H1 (cell line): ENCODE data around the gene MAP7. TPM values are rescaled to one million over a fixed set of nuclear protein-coding genes. Genes with fewer than 3 reads are reported as not detected.

Experiments used
- CTCF ChIA-PET: fragments of 300-600 bp; sonication (Branson Sonifier 250); formaldehyde crosslinking; loops from one replicate; lab custom pipeline; 2021; ENCODE audit not compliant: partially characterized antibody; lab: Charles Lee
- POLR2A ChIA-PET: fragments of 300-600 bp; sonication (Branson Sonifier 250); formaldehyde crosslinking; loops from one replicate; lab custom pipeline; 2021; ENCODE audit warnings: inconsistent platforms; ENCODE audit not compliant: partially characterized antibody; lab: Charles Lee
- DNase-seq, 2 experiments: peaks; one replicate each; pipeline versions ENCODE4 v3.0.0 to v3.0.0-alpha.2; 2010 to 2022; ENCODE audit warnings: low spot score in 2 of 2, low read depth in 1 of 2, mixed read lengths in 1 of 2
- FAIRE-seq: peaks from 2 replicates; lab custom pipeline; 2011; peaks lifted over from hg19 to GRCh38; lab: Jason Lieb, UNC
- H2AFZ ChIP-seq: 2 replicates; pipeline ENCODE4 v1.8.1; 2012; ENCODE audit warnings: low read length, inconsistent platforms
- H2AK5ac ChIP-seq: 2 replicates; pipeline ENCODE4 v1.6.1; 2013; ENCODE audit warnings: low read depth, low read length
- H2BK120ac ChIP-seq: replicated peaks from 2 replicates; pipeline ENCODE3; 2013; ENCODE audit warnings: low read depth, low read length, inconsistent platforms
- H2BK12ac ChIP-seq: 2 replicates; pipeline ENCODE4 v1.6.1; 2013; ENCODE audit warnings: low read depth, low read length
- H2BK15ac ChIP-seq: 2 replicates; pipeline ENCODE4 v1.6.1; 2013; ENCODE audit warnings: low read length
- H2BK20ac ChIP-seq: 2 replicates; pipeline ENCODE4 v1.6.1; 2013; ENCODE audit warnings: low read length
- H2BK5ac ChIP-seq: 2 replicates; pipeline ENCODE4 v1.6.1; 2013; ENCODE audit warnings: low read depth, low read length
- H3K14ac ChIP-seq: 2 replicates; pipeline ENCODE4 v1.6.1; 2013; ENCODE audit warnings: inconsistent platforms; ENCODE audit not compliant: insufficient read length
- H3K18ac ChIP-seq: 2 replicates; pipeline ENCODE4 v1.6.1; 2013; ENCODE audit warnings: low read length; ENCODE audit errors: extremely low read depth
- H3K23ac ChIP-seq: 2 replicates; pipeline ENCODE4 v1.6.1; 2013; ENCODE audit warnings: inconsistent platforms; ENCODE audit not compliant: insufficient read length
- H3K23me2 ChIP-seq: 2 replicates; pipeline ENCODE4 v1.6.1; 2013; ENCODE audit warnings: low read depth, low read length
- H3K27ac ChIP-seq: 2 replicates; pipeline ENCODE4 v1.6.1; 2011; ENCODE audit warnings: low read depth, low read length, inconsistent platforms
- H3K27me3 ChIP-seq, 4 experiments: replicated peaks in 1 of 4; 1 replicate in 1 of 4; 2 replicates in 3 of 4; pipeline versions ENCODE4 v1.6.1 to v1.8.1; 2011 to 2013; ENCODE audit warnings: low read length in 3 of 4, mild to moderate bottlenecking in 3 of 4, inconsistent platforms in 2 of 4, mixed read lengths in 2 of 4, moderate library complexity in 1 of 4; ENCODE audit not compliant: control insufficient read depth in 3 of 4, insufficient read depth in 3 of 4; ENCODE audit errors: extremely low read depth in 1 of 4
- H3K36me3 ChIP-seq, 4 experiments: 2 replicates each; pipeline versions ENCODE4 v1.6.1 to v1.8.1; 2011 to 2013; ENCODE audit warnings: mild to moderate bottlenecking in 4 of 4, low read length in 3 of 4, moderate library complexity in 2 of 4, control low read depth in 1 of 4, inconsistent platforms in 1 of 4; ENCODE audit not compliant: insufficient read depth in 4 of 4, control insufficient read depth in 2 of 4
- H3K4ac ChIP-seq: replicated peaks from 2 replicates; pipeline ENCODE3; 2013; ENCODE audit warnings: low read length, low read depth, mixed read lengths, inconsistent platforms; ENCODE audit not compliant: insufficient read length
- H3K4me1 ChIP-seq, 4 experiments: replicated peaks in 1 of 4; 1 replicate in 1 of 4; 2 replicates in 3 of 4; pipeline versions ENCODE4 v1.6.1 to v1.8.1; 2011 to 2013; ENCODE audit warnings: low read length in 3 of 4, inconsistent platforms in 2 of 4, mixed read lengths in 1 of 4; ENCODE audit not compliant: insufficient read depth in 4 of 4, control insufficient read depth in 3 of 4
- H3K4me2 ChIP-seq, 2 experiments: 2 replicates each; pipeline versions ENCODE4 v1.6.1 to v1.8.1; 2011 to 2013; ENCODE audit warnings: low read depth in 2 of 2, low read length in 2 of 2, control low read depth in 1 of 2, inconsistent platforms in 1 of 2, mild to moderate bottlenecking in 1 of 2; ENCODE audit not compliant: insufficient read depth in 1 of 2
- H3K4me3 ChIP-seq, 4 experiments: fragments of 200-600, 300-600 bp in 1 of 4; sonication (generic), shearing (Covaris generic), sonication (Bioruptor Twin) in 1 of 4; 2 replicates each; pipeline versions ENCODE4 v1.5.1 to v1.8.1; 2011 to 2016; ENCODE audit warnings: low read length in 4 of 4, low read depth in 3 of 4, control low read depth in 2 of 4, inconsistent platforms in 2 of 4, mild to moderate bottlenecking in 2 of 4, mixed read lengths in 1 of 4, moderate library complexity in 1 of 4; ENCODE audit not compliant: insufficient read depth in 2 of 4; ENCODE audit errors: extremely low read depth in 1 of 4
- H3K56ac ChIP-seq: replicated peaks from 2 replicates; pipeline ENCODE3; 2013; ENCODE audit warnings: low read depth, mild to moderate bottlenecking, mixed read lengths, low read length, inconsistent platforms; ENCODE audit not compliant: insufficient read length
- H3K79me1 ChIP-seq: 2 replicates; pipeline ENCODE4 v1.6.1; 2013; ENCODE audit warnings: low read depth, low read length, control low read depth
- H3K79me2 ChIP-seq, 2 experiments: 2 replicates each; pipeline versions ENCODE4 v1.6.1 to v1.8.1; 2012 to 2013; ENCODE audit warnings: low read length in 2 of 2, mild to moderate bottlenecking in 2 of 2, inconsistent platforms in 1 of 2; ENCODE audit not compliant: insufficient read depth in 2 of 2, control insufficient read depth in 1 of 2
- H3K9ac ChIP-seq, 4 experiments: replicated peaks in 1 of 4; 1 replicate in 1 of 4; 2 replicates in 3 of 4; pipeline versions ENCODE4 v1.6.1 to v1.8.1; 2011 to 2013; ENCODE audit warnings: low read depth in 3 of 4, low read length in 3 of 4, control low read depth in 2 of 4, mild to moderate bottlenecking in 2 of 4, moderate library complexity in 2 of 4, inconsistent platforms in 1 of 4; ENCODE audit errors: extremely low read depth in 1 of 4
- H3K9me3 ChIP-seq, 2 experiments: 2 replicates each; pipeline versions ENCODE4 v1.6.1 to v1.8.1; 2012 to 2013; ENCODE audit warnings: mild to moderate bottlenecking in 2 of 2, moderate library complexity in 2 of 2, control low read depth in 1 of 2, inconsistent platforms in 1 of 2, low read depth in 1 of 2, low read length in 1 of 2, mixed read lengths in 1 of 2; ENCODE audit not compliant: insufficient read depth in 2 of 2
- H4K20me1 ChIP-seq, 2 experiments: replicated peaks in 1 of 2; 2 replicates each; pipeline versions ENCODE3 to v1.8.1; 2011 to 2013; ENCODE audit warnings: inconsistent platforms in 2 of 2, low read length in 2 of 2, mild to moderate bottlenecking in 1 of 2; ENCODE audit not compliant: insufficient read depth in 2 of 2, control insufficient read depth in 1 of 2
- H4K5ac ChIP-seq: 2 replicates; pipeline ENCODE4 v1.6.1; 2013; ENCODE audit warnings: low read length, low read depth, mixed read lengths, inconsistent platforms; ENCODE audit not compliant: insufficient read length
- H4K8ac ChIP-seq: 2 replicates; pipeline ENCODE4 v1.8.0; 2013; ENCODE audit warnings: mild to moderate bottlenecking, moderate library complexity, low read length, inconsistent platforms; ENCODE audit not compliant: insufficient read depth; ENCODE audit errors: extremely low read depth
- H4K91ac ChIP-seq: replicated peaks from 2 replicates; pipeline ENCODE3; 2013; ENCODE audit warnings: low read length, mixed read lengths, inconsistent platforms; ENCODE audit not compliant: insufficient read length
- ASH2L ChIP-seq: fragments of 200-600, 300-600 bp; sonication (generic); IDR thresholded peaks from one replicate; pipeline ENCODE4 v1.7.1; 2017; ENCODE audit warnings: low read length
- BACH1 ChIP-seq: IDR thresholded peaks from 2 replicates; pipeline ENCODE4 v1.6.1; 2012; ENCODE audit warnings: low read length, improper control_type of control experiment
- CHD1 ChIP-seq: IDR thresholded peaks from 2 replicates; pipeline ENCODE4 v1.6.1; 2012; ENCODE audit warnings: low read depth, low read length, improper control_type of control experiment
- CREB1 ChIP-seq: IDR thresholded peaks from 2 replicates; pipeline ENCODE4 v1.6.1; 2012; ENCODE audit warnings: inconsistent platforms
- CTBP2 ChIP-seq: IDR thresholded peaks from 2 replicates; pipeline ENCODE4 v1.7.0; 2011; ENCODE audit warnings: borderline replicate concordance, mild to moderate bottlenecking, moderate library complexity, mixed read lengths, low read length; ENCODE audit not compliant: insufficient read depth, insufficient read length
- EP300 ChIP-seq, 2 experiments: IDR thresholded peaks; 1 replicate in 1 of 2; 2 replicates in 1 of 2; pipeline ENCODE4 v1.6.1; 2011 to 2012; ENCODE audit warnings: low read depth in 2 of 2, low read length in 2 of 2, mild to moderate bottlenecking in 2 of 2, borderline replicate concordance in 1 of 2, inconsistent platforms in 1 of 2, moderate library complexity in 1 of 2
- PHF8 ChIP-seq: fragments of 200-600 bp; sonication (generic); conservative IDR thresholded peaks from 2 replicates; pipeline ENCODE4 v1.7.1; 2012; ENCODE audit warnings: low read depth, mild to moderate bottlenecking, inconsistent platforms, low read length, moderate library complexity
- POU5F1 ChIP-seq: IDR thresholded peaks from 2 replicates; pipeline ENCODE4 v1.6.1; 2011; ENCODE audit warnings: low read depth, mild to moderate bottlenecking, low read length, moderate library complexity
- RBBP5 ChIP-seq: IDR thresholded peaks from 2 replicates; pipeline ENCODE4 v1.7.1; 2012; ENCODE audit warnings: low read depth, mild to moderate bottlenecking, inconsistent platforms, low read length, moderate library complexity, borderline replicate concordance
- RFX5 ChIP-seq: IDR thresholded peaks from 2 replicates; pipeline ENCODE4 v1.6.1; 2011; ENCODE audit warnings: low read depth, low read length, improper control_type of control experiment, borderline replicate concordance
- SIRT6 ChIP-seq: IDR thresholded peaks from one replicate; pipeline ENCODE4 v1.7.1; 2012; ENCODE audit warnings: low read length, inconsistent platforms
- SRF ChIP-seq: IDR thresholded peaks from 2 replicates; pipeline ENCODE4 v1.6.1; 2011; ENCODE audit warnings: mild to moderate bottlenecking, low read depth, low read length, moderate library complexity
- WGBS, 2 experiments: shearing (Covaris generic) in 1 of 2; methylation state at CpG; one replicate each; pipeline versions ENCODE4 v1.1.6 to v1.1.7; 2013 to 2015; ENCODE audit warnings: low lambda C conversion rate in 2 of 2, mixed read lengths in 2 of 2, inconsistent platforms in 1 of 2, low coverage in 1 of 2, missing lambda C conversion rate in 1 of 2; ENCODE audit not compliant: insufficient replicate concordance in 2 of 2, insufficient coverage in 1 of 2, insufficient read length in 1 of 2; ENCODE audit errors: extremely low coverage in 1 of 2, missing lambda C conversion rate in 1 of 2; 5-methylcytosine and 5-hydroxymethylcytosine counted together
- polyA plus RNA-seq, 7 experiments: library from polyadenylated mRNA; depleted of rRNA in 3 of 7; stranded (reverse) in 5 of 7; unstranded in 2 of 7; fragments of >200 nt in 5 of 7; fragments of 200-250 nt in 2 of 7; gene quantifications; 1 replicate in 5 of 7; 2 replicates in 1 of 7; 4 replicates in 1 of 7; pipeline versions ENCODE4 v1.2.1 to v1.2.3, GENCODE V29; 2011 to 2013; ENCODE audit warnings: missing spikeins in 2 of 7, mixed read lengths in 2 of 7
- total RNA-seq: library from RNA; stranded (reverse); fragmentation: NEBNext Ultra II Directional; extraction: Animal tissue kit (Norgen Biotek cat#: 25700); gene quantifications from 2 replicates; pipeline ENCODE4 v1.2.1, GENCODE V29; 2021

MAP7 gene
- total and polyA plus RNA-seq, 2 of the 8 experiments (the other 6 are each of a cell fraction or from before 2014, with no cell fraction given): 13.5 to 66.9 TPM

DNA sequence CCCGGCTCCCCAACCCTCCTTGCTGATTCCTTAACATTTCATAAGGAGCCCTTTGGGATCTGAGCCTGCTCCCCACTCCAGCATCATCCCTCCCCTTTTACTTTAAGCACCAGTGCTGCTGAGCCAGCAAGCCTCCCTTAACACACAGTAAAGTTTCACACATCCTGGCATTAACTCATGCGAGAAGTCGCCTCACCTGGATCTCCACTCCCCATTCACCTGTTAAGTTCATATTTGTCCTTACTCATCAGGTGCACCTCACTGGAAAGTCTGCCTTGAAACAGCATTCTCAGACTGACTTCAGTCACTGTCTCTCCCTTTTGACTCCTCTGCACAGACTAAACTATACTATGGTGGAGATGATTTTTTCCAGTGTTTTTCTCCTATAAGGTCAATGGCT is 47.8 kb upstream of the MAP7 start:
- Histone ChIP-seq H3K4ac (no peak overlapping the region), H3K4me1 (peaks cover 0 to 9% (median 3%) of the 10 kb centered on the region in 4 experiments; a peak in 5 of 7 replicates), H2BK15ac (no peak overlapping the region), H3K23me2 (no peaks in the 10 kb centered on the region; the same call in 1 of the 2 replicates), H2AK5ac (no peak overlapping the region), H3K36me3 (no peaks in the 10 kb centered on the region), H3K79me1 (no peaks in the 10 kb centered on the region), H3K23ac (no peak overlapping the region), H2BK120ac (no peak overlapping the region), H4K5ac (no peak overlapping the region), H3K79me2 (no peaks in the 10 kb centered on the region), H3K9ac (no peak overlapping the region), H2AFZ (no peak overlapping the region), H3K27me3 (no peaks in the 10 kb centered on the region), H3K14ac (no peak overlapping the region), H2BK5ac (no peak overlapping the region), H2BK20ac (no peak overlapping the region), H3K56ac (no peak overlapping the region), H3K9me3 (no peaks in the 10 kb centered on the region), H3K4me3 (no peak overlapping the region), H3K27ac (no peak overlapping the region), H3K4me2 (no peak overlapping the region), H3K18ac (no peak overlapping the region; the same call in 1 of the 2 replicates), H4K8ac (no peak overlapping the region), H4K20me1 (no peaks in the 10 kb centered on the region), H2BK12ac (no peak overlapping the region), H4K91ac (no peak overlapping the region)
- 100% methylated on average over 3 of the region's 3 CpGs; no CpG with 5 or more reads in 1 of the 2 experiments for WGBS, 2 experiments
- TF ChIP-seq SRF: no peak
- TF ChIP-seq BACH1: no peak
- no peak for TF ChIP-seq EP300 (IDR thresholded peaks at IDR 0.05; ENCODE audit: borderline replicate concordance in 1 of 2, low read depth in 2 of 2, low read length in 2 of 2)
- no peak for TF ChIP-seq PHF8
- no peak for TF ChIP-seq POU5F1
- no peak for TF ChIP-seq ASH2L
- no peak for TF ChIP-seq RFX5
- TF ChIP-seq CREB1: no peak
- TF ChIP-seq SIRT6: no peak
- TF ChIP-seq CHD1: no peak
- no peak for TF ChIP-seq CTBP2
- no peak for TF ChIP-seq RBBP5
- DNase-seq (no peak), FAIRE-seq (no peak)
- ChIA-PET POLR2A (no interaction called here), CTCF (interaction anchor here (1.5 kb wide), 1 partner anchor 9 kb away, joined by 4 read pairs; no protein-coding TSS in a partner anchor)
